GM19324 (cell line): ENCODE results near the gene OIP5.
"Not testable (repeated sequence)": the region's sequence is repeated elsewhere in the genome, so short reads cannot be mapped to it uniquely, and the experiment has no call there.

Source experiments
- ATAC-seq: cut with Tn5 transposase; IDR thresholded peaks from one replicate; pipeline ENCODE4 v1.9.1; 2021; ENCODE audit warnings: mild to moderate bottlenecking, moderate library complexity; ENCODE audit not compliant: unreplicated experiment, low FRiP score

OIP5 gene

GRCh38 chr15:41332194-41333025 is at the start of gene OIP5, which contains the start of gene NUSAP1:
Gene OIP5, minus strand, starts transcription at chr15:41332591. Its CDS starts 30 bp downstream, at chr15:41332561.
Gene NUSAP1, plus strand, starts transcription at chr15:41332881. Its CDS starts 77 bp downstream, at chr15:41332958.
- peak; percentile 92 for ATAC-seq

- ATAC-seq, result no peak
Measured at GRCh38 chr15:41377978-41378377, 45.6 kb upstream of the OIP5 start.

DNA sequence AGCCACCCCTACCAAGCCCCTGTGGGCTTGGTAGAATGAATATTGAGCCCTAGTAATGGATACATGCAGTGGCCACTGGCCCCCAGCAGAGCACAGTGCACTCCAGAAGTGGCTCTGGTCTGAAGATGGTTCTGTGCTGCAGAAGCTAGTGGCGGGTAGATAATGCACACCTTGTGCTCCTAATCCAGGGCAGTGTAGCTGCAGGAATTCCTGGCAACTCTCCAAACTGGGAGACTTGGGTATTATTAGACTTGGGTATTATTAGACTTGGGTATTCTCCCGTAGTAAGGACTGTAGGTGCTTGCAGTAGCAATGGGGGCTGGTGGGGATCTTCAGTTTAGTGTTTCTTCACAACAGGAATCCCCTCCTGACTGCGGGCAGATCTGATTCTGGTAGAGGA is 35.0 kb upstream of the OIP5 start:
- ATAC-seq, result no peak

DNA sequence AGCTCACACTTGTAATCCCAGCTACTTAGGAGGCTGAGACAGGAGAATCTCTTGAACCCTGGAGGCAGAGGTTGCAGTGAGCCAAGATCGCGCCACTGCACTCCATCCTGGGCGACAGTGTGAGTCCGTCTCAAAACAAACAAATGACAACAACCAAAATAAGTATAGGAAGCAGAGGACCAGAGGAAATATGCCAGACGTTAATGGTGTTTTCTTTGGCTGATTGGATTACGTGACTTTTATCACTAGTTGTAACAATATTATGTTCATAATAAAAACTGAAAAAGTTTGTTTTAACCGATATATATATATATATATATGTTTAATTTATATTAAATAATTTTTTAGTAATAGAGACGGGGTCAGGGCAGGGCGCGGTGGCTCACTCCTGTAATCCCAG is 22.0 kb upstream of the OIP5 start:
- no peak for ATAC-seq

DNA sequence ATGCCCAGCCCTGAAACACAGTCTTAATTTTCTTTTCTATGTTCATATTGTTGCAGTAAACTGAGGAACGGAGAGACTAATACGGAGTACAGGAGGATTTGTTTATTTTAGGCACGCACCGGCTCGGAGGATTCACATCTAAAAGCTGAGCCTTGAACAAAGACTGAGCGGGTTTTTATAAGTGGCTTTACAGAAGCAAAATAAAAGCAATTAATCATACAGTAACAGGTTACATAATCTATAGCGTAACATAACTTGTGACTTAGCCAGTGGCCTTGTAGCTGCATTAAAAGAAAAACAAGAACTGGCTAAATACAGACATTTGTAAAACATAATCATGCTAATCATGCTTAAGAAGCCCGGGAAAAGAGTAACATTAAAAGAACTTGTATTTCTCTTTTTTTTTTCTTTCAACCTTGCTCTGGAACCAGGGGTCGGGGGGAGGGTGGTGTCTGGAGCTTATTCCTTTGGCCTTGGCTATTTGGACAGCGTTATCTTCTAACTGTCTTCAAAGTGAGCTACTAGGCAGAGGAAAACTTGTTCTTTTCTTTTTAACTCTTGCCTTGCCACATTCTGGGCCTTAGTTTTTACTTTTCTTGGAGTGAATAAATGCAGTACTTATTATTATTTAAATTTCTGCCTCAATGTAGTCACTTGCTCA is 17.8 kb upstream of the OIP5 start:
- no peak for ATAC-seq

DNA sequence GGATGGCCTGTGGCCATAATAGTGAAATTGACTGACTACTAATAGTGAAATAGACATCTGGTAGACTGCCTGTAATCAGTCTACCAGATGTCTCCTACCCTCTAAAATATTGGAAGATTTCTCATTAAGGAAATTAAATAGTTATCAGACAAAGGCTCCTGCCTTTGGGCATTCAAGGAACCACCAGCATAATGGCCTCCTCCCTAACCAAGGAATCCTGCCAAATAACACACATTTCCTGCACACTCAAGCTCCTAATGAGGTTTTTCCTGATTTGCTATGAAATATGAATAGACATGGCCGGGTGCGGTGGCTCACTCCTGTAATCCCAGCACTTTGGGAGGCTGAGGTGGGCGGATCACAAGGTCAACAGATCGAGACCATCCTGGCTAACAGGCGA is 14.8 kb upstream of the OIP5 start:
- no peak for ATAC-seq

DNA sequence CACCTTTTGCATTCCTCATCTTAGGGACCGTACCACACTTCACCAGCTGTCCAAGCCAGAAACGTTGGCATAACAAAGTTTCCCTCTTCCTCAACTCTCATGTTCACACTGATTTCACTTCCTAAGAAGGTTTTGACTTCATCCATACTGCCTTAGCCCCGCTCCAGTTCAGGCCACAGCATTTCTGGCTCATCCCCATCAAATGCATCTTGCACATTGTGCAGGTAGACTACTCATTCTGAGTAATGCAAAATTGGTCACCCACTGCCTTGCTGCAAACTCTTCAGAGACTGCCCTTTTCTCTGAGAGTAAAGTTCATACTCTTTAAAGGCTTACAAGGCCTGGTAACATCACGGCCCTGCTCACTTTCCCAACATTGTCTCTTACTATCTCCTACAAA is 9.1 kb upstream of the OIP5 start:
- no peak for ATAC-seq

DNA sequence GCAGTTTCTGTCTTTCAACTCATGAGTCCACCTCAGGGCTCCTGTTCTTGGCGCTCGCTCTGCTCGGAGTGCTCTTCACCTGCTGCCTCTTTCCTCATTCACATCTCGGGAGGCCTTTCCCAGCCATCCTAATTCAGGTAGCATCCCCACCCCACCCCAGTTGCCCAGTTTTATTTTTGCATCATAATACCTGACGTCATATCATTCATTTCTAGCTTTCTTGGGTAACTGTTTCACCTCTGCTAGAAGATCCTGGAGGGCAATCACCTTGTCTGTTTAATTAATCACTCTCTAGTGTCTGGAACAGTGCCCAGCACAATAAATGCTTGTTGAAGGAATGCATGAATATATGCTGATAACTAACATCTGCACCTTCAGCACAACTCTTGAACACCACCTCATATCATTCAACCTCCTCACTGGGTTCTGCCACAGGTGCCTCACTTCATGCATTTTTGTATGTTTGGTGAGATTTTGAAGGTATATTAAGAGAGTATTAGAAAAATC is 7.9 kb upstream of the OIP5 start:
- ATAC-seq, result no peak

- ATAC-seq, result no peak
Measured at GRCh38 chr15:41337631-41338522, 5.5 kb upstream of the OIP5 start.

DNA sequence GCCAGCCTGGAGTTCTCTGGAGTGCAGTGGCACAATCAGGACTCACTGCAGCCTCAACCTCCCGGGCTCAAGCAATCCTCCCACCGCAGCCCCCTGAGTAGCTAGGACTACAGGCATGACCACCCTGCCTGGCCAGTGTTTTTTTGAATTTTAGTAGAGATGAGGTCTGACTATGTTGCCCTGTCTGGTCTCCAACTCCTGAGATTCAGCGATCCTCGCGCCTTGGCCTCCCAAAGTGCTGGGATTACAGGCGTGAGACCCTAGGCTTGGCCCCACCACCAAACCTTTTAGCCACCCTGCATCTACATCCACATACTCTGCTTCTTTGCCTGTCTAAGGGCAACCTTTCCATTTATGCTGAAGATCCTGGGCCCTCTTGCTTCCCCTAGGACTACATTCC is 4.7 kb upstream of the OIP5 start:
- ATAC-seq, result no peak

DNA sequence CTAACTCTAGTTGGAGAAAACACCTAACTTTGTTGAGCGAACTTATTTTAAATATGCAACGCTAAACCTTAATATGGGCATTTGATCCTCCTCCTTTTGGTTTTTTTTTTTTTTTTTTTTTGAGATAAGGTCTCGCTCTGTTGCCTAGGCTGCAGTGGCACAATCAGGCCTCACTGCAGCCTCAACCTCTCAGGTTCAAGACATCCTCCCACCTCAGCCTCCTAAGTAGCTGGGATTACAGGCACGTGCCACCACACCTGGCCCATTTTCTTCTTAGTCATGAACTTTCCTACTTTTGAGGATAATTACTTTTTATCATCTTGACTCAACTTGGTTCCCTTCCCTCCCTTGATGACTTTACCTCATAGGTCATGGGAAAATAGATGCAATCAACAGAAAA is 4.2 kb upstream of the OIP5 start:
- ATAC-seq, result no peak

GRCh38 chr15:41334293-41335120 is 2.1 kb upstream of the OIP5 start:
- ATAC-seq, result no peak

GRCh38 chr15:41333026-41333562 is 703 bp upstream of the OIP5 start:
- ATAC-seq, result peak; percentile 20

DNA sequence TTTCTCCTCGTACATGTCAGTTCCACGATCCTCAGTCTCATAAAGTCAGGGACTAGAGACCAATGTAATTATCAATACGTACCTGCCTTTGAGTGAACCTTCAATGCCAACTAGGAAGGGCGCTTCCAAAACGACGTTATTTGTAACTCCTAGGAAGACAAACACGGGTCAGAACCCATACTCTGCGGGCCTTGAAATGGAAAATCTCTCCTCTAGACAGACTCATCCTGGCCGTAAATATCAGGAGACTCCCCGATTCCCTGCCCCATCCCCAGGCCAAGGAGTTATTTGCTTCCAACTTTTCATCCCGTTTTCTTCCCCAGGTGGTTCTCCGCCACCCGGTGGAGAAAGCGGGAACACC is 578 bp downstream of the OIP5 start:
- ATAC-seq, result peak; percentile 2

DNA sequence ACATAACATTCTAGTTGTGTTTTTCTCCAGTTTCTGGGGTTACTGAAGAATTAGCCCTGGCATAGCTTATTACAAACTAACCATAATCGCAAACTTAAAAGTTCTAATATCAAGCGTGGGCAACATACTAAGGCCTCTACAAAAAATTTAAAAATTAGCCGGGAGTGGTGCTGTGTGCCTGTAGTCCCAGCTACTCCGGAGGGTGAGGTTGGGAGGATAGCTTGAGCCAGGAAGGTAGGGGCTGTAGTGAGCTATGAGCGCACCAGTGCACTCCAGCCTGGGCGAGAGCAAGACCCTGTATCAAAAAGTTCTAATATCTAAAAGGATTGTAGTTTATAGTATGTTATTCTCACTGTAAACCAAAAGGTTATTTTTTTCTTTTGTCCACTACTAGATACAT is 1.1 kb downstream of the OIP5 start:
- no peak for ATAC-seq

DNA sequence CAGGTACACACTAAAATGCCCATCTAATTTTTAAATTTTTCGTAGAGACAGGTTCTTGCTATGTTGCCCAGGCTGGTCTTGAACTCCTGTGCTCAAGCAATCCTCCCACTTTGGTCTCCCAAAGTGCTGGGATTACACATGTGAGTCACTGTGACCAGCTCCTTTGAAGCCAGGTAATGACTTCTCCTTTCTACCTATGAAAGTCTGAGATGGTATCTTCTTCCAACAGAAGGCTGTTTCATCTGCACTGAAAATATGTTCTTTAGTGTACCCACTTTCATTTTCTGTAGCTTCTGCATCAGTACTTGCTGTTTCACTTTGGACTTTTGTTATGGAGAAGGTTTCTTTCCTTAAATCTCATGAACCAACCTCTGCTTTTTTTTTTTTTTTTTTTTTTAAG is 8.8 kb downstream of the OIP5 start:
- no peak for ATAC-seq

- not testable (repeated sequence) for ATAC-seq
Measured at GRCh38 chr15:41320805-41321330, 11.5 kb downstream of the OIP5 start.

DNA sequence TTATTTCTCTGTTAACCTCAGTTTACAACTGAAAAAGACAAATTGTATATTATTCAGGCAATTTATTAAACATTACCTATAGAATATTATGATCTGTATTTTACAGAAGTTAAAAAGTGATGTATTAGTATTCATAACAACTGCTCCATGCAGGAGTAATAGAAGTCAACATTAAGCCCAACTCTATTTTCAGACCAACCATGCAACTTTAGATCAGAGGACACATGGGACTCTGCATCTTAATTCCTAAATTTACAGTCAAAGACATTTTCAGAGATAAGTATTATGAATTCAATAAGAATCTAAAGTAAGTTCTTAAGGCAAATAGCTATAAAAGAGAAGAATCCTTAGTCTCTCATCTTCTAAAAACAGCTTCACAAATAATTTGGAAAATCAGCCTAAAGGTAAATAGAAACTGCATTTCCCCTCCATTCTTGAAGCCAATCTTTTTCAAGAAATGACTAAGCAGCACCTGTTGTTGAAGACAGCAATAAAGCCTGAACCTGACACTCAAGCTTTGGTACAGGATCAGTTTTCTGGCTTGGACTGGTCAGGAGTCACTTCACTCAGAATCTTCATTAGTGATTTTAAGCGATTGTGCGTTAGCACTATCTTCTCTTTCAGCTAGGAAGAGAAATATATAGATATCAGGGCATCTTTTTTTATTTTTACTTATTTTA is 23.0 kb downstream of the OIP5 start:
- ATAC-seq, result no peak

DNA sequence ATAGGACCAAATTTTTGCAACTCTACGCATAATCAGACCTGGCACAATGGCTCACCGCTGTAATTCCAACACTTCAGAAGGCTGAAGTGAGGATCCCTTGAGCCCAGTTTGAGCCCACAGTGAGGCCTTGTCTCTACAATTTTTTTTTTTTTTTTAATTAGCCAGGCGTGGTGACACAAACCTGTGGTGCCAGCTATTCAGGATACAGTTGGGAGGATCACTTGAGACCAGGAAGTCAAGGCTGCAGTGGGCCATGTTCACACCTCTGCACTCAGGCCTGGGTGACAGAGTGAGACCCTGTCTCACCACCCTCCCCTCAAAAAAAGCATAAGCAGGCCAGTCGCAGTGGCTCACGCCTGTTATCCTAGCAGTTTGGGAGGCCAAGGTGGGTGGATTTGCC is 24.7 kb downstream of the OIP5 start:
- no peak for ATAC-seq
